Stimulated activated CD8-positive, alpha-beta memory T cell treated with anti-CD3 and anti-CD28 coated beads, Interleukin-7, amount 100 ng/mL, for 24 hours (primary cell): ENCODE data around the gene PRPF6.

Source experiments
- DNase-seq: peaks from one replicate; pipeline ENCODE4 v3.0.0-alpha.2; 2020; ENCODE audit warnings: low read depth

PRPF6 gene

DNA sequence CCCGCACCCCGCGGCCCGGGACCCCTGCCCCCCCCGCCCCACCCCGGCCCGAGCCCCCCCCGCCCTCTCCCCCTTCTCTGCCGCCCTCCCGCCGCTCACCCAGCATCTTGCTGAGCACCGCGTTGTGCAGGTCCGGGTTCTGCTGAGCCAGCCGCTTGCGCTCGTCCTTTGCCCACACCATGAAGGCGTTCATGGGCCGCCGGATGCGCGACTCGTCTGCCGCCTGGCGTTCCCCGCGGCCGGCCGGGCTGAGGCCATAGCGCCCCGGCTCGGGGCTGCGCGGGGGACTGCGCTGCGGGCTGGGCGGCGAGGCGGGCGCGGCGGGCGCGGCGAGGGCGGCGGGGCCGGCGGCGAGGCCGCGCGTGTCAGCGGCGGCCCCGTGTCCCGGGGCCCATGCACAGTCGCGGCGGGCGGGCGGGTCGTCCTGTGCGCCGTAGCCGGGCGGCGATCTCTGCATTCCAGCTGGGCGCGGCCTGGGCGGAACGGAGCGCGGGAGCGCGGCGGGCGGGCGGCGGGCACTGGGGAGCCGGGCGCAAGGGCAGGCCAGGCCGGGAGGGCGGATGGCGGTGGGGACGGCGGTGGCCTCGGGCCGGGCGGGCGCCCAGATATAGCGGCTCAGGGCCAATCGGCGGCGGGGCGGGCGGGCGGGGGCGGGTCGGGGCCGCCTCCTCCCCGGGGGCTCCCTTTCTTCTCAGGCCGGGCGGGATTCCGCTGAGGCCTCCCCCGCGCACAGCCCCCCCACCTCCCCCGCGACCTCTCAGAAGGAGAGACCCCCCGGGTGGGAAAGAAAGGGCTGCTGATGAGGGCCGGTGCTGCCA lies 68.3 kb downstream of the PRPF6 start, which contains the start of gene SOX18:
Gene SOX18 (minus strand): TSS at position 580 of the 818 bp plus-strand sequence. CDS start 123 bp downstream, at position 457.
- no peak for DNase-seq

DNA sequence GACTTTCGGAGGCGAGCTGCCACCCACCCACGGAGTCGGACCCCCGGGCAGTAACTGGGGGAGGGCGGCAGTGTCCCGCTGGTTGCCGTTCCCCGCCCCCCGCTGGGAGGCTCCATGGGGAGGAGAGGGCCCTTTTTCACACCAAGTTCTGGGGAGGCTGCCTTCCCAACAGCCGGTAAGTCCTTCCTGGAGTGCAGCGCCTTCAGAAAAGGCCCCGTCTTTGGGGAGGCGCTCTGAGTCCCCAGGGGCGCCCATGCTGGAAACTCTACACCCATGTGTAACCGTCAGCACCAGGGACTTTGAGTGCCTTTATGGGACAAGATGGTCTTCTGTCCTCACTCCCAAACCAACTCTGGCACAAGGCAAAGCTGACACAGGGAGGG lies 68.9 kb downstream of the PRPF6 start:
- DNase-seq, result no peak

DNA sequence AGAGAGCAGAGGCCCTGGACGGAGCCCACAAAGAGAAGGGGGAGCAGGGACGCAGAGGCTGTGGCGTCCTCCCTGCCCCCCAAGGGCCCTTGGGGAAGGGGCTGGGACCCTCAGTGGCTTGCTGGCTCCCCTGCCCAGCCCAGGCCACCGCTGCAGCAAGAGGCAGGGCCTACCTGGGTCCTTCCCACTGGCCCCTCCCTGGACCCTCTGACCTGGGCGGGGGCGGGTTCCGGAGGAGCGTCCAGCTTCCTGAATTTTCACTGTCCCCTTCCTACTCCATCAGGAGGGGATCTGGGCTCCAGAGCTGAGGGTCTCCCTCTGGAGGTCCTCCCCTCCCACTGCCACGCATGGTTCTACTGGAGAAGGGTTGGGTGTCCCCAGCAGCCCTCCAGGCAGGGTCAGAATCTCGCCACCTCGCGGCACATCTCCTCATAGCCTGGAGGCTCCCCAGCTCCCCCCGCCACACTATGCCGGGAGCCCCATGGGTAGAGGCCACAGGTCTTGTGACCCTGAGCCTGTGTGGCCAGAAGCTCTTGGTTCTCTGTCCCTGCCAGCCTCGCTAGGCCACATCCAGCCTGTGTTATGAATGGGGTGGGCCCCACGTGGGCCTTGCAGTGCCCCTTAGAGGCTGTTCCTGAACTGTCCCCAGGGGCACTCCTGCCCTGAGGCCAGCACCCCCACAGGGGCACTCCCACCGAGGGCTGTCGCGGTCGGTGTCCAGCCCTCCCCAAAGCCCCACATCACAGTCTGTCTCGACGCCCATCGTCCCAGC lies 69.5 kb downstream of the PRPF6 start:
- no peak for DNase-seq

DNA sequence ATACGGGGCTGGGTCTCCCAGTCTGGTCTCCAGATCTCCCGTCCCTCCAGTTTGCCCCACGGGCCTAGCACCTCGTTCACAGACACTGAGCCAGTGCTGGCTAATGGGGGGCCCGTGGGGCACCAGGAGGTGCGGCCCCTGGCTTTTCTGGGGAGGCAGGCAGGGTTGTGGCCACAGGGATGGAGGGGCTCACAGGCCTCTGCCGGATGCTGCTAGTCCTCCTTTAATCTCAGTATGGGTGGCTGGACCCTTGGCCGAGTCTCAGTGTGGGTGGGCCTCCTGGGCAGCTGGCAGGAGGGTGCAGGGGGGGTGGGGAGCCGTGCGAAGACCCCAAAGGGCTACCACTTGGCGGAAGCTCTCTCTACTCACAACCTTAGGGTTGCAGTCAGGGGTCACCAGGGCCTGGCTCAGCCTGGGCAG lies 70.1 kb downstream of the PRPF6 start:
- no peak for DNase-seq

DNA sequence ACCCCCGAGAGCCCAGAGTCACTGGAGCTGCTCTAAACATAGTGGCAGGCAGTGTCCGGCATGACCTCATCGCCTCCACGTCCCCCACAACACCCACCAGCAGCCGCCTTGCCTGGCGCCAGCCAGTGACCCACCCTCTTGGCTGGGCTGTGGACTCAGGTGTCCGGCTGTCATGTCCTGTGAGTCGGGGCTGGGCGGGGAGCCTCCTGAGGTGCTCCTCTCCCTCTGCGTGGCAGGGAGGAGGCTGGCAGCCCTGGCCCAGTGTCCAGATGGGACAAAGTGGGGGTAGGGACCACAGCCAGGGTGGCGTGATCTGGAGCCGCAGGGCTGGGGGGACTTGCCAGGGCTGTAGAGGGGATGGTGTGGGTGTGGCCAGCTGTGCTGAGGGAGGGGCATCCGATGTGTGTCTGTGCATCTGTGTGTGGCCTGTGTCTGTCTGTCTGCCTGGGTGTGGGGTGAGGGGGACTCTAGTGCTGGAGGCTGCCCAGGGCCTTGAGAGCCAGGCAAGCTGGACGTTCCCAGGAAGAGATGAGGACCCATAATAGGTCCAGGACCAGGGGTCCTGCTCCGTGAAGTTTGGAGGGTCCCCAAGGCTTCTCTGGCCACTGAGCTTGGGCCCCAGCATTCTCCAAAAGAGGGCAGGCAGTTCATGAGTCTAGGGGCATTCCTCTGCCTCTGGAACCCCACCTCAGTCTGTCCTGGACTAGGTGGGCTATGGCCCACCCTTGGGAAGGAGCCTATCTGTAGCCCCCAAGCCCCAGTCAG lies 70.8 kb downstream of the PRPF6 start:
- no peak for DNase-seq

DNA sequence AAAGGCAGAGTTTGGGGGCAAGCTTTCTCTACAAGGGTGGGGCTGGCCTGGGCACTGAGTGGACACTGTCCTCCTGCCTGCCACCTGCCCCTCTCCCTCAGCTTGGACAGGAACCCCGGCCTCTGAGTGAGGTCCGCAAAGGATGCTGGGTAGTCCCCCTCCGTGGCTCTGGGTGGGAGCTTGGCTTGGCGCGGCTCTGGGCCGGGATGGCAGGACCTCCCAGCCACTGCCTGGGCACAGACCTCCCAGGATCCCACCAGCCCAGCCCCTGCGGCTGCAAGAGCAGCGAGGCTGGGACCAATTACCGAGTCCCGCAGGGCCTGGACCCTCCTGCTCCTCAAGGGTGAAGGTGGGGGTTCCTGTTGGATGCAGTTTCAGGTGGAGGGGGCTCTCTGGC lies 71.4 kb downstream of the PRPF6 start:
- DNase-seq, result no peak

DNA sequence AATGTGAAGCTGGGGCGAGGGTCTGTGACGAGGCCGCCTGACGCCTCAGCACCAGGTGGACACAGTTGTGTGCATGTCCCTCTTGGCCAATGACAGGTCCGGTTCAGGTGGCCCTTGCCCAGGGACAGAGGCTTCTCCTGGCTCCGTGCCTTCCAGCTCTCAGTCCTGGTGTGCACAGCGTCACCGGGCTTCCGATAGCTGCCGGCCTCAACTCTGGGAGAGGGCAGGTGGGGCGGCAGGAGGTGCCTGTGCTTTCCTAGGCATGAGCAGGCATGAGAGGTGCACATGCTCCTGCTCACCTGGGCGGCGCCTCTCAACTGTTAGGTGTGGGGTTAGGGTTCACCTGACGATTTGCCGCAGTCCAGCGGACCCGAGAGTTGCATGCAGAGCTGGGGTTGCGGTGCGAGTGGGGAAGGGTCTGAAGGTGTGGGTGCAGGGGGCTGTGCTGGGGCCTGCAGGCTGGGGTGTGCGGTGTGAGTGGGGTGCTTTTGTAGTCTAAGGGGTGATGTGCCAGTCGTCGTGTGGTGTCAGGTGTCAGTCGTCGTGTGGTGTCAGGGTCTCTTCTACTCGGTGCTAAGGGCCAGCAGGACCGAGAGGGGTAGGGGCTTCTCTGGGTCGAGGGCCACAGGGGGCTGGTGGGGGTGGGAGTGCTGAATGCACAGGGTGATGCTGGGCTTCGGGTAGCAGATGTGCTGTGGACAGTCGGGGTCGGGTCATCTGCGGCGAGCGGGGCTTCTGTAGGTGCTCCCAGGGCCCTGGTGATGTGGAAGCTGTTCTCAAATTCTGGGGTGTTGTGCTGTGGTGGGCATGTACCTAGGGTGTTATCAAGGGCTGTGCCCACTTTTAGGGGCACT lies 72.3 kb downstream of the PRPF6 start:
- no peak for DNase-seq

DNA sequence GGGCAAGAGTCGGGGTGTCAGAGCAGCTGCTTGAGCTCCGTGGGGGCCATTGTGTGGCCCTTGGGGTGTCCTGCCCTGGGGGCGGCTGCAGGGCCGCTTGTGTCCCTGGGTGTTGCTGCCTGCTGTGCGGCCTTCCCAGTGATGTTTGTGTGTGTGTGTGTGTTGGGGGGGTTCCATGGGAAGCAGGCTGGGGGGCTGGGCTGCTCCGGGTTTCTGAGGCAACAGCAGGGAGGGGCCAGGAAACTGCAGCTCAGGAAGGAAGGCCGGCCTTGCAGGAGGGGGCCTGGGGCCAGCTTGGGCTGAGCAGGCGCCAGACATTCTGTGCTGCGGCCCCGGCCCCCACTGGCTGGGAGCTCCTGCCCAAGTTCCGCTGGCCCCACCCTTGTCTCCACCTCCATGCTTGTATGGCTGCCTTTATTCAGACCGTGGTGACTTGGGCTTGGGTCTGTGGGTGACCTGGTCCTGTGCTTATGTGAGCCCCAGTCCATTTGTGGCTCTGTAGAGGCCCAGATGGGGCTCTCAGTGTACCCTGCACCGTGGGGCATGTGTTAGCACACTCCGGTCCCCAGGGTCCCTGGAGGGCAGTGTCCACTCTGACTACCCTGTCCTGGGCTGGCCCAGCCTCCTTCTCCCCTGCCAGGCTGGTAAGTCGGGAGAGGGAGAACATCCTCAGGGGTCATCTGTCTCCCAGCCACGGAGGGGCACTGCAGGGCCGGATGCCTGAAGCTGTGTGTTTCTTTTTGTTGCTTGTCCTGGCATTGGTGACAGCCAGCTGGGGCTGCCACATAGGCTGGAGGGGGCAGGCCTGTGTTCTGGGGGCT lies 73.1 kb downstream of the PRPF6 start:
- no peak for DNase-seq

DNA sequence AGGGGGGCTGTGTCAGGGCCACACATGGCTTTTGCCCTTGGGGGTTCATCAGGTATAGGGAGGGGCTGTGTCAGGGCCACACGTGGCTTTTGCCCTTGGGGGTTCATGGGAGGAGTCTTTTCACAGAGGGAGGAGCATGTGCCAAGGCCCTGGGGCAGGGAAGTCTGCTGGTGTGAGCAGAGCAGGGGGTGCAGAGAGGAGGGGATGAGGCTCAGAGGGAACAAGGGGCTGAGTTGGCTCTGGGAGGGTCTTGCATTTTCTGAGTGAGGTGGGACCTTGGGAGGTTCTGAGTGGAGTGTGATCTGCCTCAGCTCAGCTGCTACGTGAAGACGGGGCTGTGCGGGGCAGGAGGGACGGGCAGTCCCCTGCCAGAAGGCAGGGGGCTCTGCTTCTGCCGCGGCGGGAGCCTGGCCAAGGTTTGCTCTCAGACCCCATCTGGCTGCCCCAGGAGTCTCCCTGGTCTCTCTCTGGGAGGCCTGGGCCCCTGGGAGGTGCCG lies 74.5 kb downstream of the PRPF6 start:
- DNase-seq, result no peak

DNA sequence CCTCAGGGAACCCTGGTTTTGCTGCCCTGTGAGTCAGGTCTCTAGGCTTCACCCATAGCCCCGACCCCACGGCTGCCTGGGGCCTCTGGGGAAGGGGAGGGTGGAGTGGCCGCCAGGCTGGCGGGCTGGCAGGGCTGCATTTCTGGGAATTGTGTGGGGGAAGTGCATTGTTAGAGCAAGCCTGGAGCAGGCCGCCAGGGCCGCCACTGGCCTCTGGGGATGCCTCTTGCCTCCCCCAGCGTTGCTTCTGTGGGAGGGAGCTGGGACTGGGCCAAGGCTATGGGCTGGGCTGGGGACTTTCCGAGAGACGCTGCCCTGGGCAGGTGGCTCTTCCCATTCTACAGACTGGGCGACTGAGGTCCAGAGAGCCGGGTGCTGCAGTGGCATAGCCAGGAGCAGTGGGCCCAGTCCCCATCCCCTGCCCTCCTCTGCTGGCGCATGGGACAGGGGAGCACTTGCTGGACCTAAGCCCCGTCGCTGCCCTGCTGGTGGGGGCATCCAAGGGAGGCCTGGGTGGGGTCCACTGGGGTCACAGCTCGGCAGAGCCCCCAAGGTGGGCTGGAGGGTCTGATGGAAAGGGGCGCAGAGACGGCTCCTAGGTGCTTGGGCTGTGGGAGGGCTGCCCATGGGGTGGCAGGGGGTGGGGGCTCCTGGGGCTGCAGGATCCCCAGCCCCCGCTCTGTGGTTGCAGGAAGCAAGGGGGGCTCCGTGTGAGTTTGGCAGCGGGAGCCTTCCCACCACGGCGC lies 75.1 kb downstream of the PRPF6 start:
- DNase-seq, result no peak

DNA sequence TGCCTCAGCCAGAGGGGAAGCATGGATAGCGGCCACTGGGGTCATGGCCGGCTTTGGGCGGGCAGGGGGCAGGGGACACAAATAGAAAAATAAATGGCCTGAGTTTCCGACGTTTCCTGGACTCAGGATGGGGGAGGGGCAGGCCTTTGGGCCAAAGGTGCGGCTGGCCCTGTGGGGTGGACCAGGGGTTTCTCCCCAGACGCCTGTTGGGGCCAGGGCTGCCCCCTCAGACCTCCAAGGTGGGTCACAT lies 75.6 kb downstream of the PRPF6 start:
- no peak for DNase-seq

DNA sequence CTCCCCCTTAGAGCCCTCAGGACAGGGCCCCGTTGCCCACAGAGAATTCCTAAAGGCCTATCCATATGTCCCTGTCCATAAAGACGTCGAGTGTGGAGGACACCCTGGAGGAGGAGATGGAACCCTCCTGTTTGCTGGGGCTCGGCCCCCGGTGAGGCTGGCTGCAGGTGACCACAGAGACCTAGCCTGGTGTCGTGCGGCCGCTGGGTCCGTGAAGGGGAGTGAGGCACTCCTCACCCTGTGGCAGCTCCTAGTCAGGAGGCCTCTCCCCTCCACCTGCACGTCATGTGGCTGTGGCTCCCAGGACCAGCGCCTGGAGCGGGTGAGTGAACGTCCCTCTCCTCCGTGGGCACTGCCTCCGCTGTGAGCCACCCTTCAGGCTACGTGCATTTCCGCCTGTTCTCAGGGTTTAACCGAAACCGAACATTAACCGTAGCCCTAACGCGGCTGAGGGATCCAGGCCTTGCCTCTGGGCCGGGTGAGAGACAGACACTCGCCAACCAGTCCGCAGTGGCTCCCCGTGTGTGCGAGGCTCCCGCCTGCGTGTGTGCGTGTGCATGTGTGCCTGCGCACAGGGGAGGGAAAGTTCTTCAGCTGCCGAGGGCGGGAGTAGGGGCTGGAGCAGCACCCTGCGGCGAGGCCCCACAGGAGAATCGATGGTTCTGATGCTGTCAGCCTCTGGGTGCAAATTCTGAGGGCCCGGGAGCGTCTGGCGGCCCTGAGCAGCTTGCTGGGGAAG lies 76.1 kb downstream of the PRPF6 start:
- DNase-seq, result no peak

DNA sequence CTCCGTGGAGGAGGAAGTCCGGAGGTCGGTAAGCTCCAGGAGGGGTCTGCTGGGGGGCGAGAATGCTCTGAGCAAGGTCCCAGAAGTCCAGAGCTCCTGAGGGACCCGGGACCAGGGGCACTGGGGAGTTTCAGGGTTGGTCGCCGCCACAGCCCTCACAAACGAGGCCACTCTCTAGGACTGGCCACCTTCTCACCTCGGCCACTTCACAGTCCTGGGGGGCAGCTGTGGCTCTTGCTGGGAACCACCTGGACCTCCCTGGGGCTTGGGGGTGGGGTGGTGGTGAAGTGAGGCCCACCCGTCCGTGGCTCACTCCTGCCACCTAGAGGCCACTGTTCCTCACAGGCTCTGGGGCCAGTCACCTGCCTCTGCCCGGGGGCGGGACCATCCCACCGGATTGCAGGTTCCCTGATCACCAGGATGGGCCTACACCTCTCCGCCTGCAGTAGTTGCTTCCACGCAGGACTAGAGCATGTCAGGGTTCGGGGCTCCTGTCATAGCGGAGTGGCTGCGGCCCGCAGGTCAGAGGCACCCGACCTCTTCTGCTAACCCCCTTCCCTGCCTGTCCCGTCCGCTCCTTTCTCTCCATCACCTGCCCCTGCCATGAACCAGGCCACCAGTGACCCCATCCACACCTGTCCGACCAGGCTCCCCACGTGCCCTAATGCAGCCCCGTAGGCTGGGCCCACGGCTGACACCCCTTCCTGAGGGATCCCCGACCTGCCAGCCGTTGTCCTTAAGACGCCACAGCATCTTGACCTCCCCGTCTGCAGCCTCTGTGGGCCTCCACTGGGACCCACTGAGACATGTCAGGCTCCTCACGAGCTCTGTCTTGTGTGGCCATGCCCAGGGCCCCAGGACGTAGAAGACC lies 76.9 kb downstream of the PRPF6 start:
- peak; percentile 78 for DNase-seq

DNA sequence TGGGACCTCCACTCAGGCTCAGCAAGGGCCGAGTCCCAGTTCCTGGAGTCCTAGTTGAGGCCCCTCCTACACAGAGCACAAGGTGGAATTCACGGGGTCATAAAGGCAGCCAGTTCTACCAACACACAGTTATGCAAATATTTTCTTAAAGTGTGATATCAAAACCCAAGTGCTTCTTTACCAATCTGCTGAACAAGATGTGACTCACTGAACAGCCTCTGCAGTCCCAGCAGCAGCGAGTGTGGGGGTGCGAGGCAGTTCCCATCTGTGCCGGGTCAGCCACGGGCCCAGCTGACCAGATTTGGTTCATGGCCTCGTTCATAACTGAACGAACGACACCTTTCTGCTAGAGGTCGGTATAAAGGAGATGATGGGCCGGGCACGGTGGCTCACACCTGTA lies 77.6 kb downstream of the PRPF6 start:
- no peak for DNase-seq

DNA sequence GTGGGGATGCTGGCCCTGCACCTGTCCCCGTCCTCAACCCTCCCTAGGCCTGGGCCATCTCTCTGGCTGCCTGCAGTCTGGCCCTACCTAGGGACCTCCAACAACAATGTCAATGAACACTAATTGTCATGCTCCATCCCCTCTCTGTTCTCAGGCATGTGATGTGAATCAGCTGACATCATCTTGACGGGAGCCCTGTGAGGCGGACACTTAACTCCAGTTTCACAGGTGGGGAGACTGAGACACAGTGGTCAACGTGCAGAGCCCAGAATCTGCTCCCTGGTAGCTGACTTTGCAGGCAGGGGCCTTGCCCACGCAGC lies 81.3 kb downstream of the PRPF6 start:
- no peak for DNase-seq

DNA sequence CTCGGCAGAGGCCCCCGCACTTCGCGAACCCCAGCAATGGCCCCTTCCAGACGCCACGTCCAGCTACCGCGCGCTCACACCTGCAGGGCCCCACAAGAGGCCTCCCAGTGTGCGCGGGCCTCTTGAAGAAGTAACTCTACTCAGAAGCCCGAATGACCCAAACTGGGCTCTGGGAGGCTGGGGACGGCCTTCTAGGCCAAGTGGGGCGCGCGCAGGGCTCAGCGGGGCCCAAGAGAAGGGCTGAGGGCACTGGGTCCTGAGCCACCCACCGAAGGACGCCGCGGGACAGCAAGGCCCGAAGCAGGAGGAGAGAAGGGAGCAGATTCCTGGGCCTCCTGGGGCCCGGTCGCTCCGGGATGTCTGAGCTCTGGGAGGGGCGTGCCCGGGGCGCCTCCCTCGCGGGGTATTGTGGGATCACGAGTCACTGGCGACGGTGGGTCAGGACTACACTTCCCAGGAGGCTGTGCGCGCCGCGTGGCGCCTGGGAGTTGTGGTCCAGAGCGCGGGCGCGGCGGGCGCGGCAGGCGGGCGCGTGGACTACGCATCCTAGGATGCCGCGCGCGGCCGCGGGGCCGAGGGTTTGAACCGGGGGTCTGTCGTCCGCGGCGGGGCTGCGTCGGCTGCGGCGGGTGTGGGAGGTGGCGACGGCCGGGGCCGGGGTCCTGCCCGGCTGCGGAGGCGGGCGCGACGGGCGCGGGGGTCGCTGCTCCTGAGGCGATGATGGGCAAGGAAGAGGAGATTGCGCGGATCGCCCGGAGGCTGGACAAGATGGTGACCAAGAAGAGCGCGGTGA lies 81.9 kb downstream of the PRPF6 start, which contains the start of gene TCEA2:
Gene TCEA2 (plus strand): TSS at position 603 of the 793 bp plus-strand sequence. CDS start 115 bp downstream, at position 718.
- DNase-seq, result peak; percentile 90

DNA sequence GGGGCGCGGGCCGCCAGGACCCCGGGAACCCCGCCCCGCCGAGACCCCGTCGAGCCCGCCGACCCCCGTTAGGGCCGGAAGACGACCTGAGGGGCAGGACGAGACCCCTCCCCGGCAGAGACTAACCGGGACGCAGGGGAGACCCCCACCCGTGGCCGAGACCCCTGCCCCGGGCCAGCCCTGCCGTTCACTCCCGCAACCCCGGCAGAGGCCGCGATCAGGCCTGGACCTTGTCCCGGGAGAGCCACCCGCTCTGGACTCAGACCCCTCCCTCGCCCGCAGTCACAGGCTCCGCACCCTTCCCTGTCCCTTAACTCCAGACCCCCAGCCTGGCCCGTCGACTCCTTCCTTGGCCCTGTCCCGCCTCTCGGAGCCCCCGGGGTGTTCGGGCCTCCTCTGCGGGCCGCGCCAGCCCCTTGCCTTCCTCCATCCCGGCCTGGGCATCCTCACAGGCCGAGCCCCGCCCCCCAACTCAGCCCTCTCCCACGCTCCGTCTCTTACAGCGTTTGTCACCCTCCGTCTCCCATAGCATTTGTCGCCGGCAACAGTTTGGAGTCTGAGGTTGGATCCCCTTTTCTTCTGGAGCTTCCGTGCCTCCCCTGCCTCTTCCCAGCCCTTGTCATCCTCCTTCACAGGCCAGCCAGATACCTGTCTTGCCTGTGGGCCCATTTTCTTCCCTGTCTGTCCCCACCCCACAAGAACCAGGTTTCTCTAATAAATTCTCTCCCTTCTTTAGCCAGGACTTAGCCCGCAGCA lies 82.6 kb downstream of the PRPF6 start:
- no peak for DNase-seq
